Smooth muscle cell (in vitro differentiated cells): ENCODE results near the gene KRT85. TPM values are rescaled to one million over a fixed set of nuclear protein-coding genes. Genes with fewer than 3 reads are reported as not detected.

Source experiments
- DNase-seq: peaks from one replicate; lab custom pipeline; 2025; ENCODE audit not compliant: unreplicated experiment; lab: John Stamatoyannopoulos, UW
- H2AFZ ChIP-seq: fragments of 200-600 bp; sonication (generic); 2 replicates; pipeline ENCODE4 v1.6.0; 2016; ENCODE audit warnings: antibody characterized with exemption, low read depth, mild to moderate bottlenecking
- H3F3A ChIP-seq: fragments of 200-600 bp; sonication (generic); 2 replicates; pipeline ENCODE4 v1.6.0; 2017; ENCODE audit warnings: antibody characterized with exemption, low read depth
- H3K27ac ChIP-seq: fragments of 200-600 bp; sonication (generic); 2 replicates; pipeline ENCODE4 v1.5.1; 2016; ENCODE audit warnings: low read depth, mild to moderate bottlenecking
- H3K27me3 ChIP-seq: fragments of 200-600 bp; sonication (generic); 2 replicates; pipeline ENCODE4 v1.6.1; 2016; ENCODE audit warnings: low read depth, mild to moderate bottlenecking
- H3K36me3 ChIP-seq: fragments of 200-600 bp; sonication (generic); 2 replicates; pipeline ENCODE4 v1.5.1; 2016; ENCODE audit warnings: low read depth
- H3K4me1 ChIP-seq: fragments of 200-600 bp; sonication (generic); 2 replicates; pipeline ENCODE4 v1.5.1; 2016; ENCODE audit warnings: low read depth
- H3K4me2 ChIP-seq: fragments of 200-600 bp; sonication (generic); 2 replicates; pipeline ENCODE4 v1.6.0; 2016; ENCODE audit warnings: mild to moderate bottlenecking
- H3K4me3 ChIP-seq: fragments of 200-600 bp; sonication (generic); 2 replicates; pipeline ENCODE4 v1.5.1; 2016; ENCODE audit warnings: mild to moderate bottlenecking
- H3K79me2 ChIP-seq: fragments of 200-600 bp; sonication (generic); 2 replicates; pipeline ENCODE4 v1.6.0; 2016; ENCODE audit warnings: low read depth, mild to moderate bottlenecking
- H3K9ac ChIP-seq: fragments of 200-600 bp; sonication (generic); 2 replicates; pipeline ENCODE4 v1.6.0; 2016; ENCODE audit warnings: low read depth
- H3K9me3 ChIP-seq: fragments of 200-600 bp; sonication (generic); replicated peaks from 2 replicates; pipeline ENCODE4 v1.5.1; 2016; ENCODE audit warnings: low read depth
- H4K20me1 ChIP-seq: fragments of 200-600 bp; sonication (generic); 2 replicates; pipeline ENCODE4 v1.6.0; 2016; ENCODE audit warnings: low read depth
- WGBS: methylation state at CpG from one replicate; pipeline ENCODE4 v1.1.7; 2016; ENCODE audit warnings: low lambda C conversion rate; 5-methylcytosine and 5-hydroxymethylcytosine counted together
- polyA plus RNA-seq: library from polyadenylated mRNA; unstranded; fragments of >200 nt; fragmentation: Nextera tagmentation; extraction: Ambion mirVana; gene quantifications from 2 replicates; pipeline ENCODE4 v1.2.1, GENCODE V29; 2016
- total RNA-seq: library from RNA; depleted of rRNA; stranded (reverse); fragments of >200 nt; gene quantifications from 2 replicates; pipeline ENCODE4 v1.2.3, GENCODE V29; 2014
- TF ChIP-seq, protein P1 (sequence below): fragments of 200-600 bp; sonication (generic); IDR thresholded peaks from 2 replicates; pipeline ENCODE4 v1.5.1; 2017; ENCODE audit warnings: borderline replicate concordance, mild to moderate bottlenecking, antibody characterized with exemption; ENCODE audit not compliant: insufficient read depth, poor library complexity, severe bottlenecking

KRT85 gene
- total and polyA plus RNA-seq, 2 experiments from 2014 or later, result not detected

DNA sequence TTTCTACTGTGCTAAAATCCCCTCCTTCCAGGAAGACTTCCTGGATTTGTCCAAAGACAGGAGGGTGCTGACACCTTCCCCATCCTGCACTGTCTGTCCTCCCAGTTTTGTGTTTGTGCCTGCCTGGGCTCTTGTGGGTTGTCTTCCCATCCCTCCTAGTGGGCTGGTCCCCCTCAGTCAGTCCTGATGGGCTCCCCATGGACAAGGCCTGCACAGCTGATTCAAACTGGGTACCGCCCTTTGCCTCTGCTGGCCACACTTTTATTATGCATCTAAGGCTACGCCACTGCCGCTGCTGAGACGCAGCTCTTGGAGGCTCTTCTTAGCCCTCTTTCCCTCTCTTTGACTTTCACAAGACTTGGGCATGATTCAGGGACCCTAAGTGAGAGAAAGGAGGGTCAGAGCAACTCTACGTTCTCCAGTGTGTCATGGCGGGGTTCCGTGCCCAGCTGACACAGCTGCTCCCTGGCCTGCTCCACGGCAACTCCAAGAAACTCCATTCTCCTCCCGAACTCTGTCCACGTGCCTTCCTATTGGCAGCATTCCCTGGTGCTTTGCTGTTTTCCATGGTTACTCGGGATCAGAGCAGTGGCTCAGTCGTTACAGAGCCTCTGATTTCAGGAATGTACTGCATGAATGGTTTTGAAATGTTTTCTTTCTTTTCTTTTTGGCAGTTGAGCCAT is 3.8 kb upstream of the KRT85 start:
- Histone ChIP-seq H3K27me3 (peaks cover 28% of the 10 kb centered on the region), H3K27ac (no peak overlapping the region), H3K4me1 (no peaks in the 10 kb centered on the region), H3F3A (no peaks in the 10 kb centered on the region), H3K9me3 (peaks cover 4% of the 10 kb centered on the region), H4K20me1 (no peaks in the 10 kb centered on the region), H3K36me3 (no peaks in the 10 kb centered on the region), H3K4me2 (no peak overlapping the region), H3K9ac (no peak overlapping the region), H2AFZ (no peak overlapping the region), H3K79me2 (no peaks in the 10 kb centered on the region), H3K4me3 (no peak overlapping the region)
- 85% methylated on average over 12 of the region's 12 CpGs for WGBS
- no peak for DNase-seq
- TF ChIP-seq, protein P1, sequence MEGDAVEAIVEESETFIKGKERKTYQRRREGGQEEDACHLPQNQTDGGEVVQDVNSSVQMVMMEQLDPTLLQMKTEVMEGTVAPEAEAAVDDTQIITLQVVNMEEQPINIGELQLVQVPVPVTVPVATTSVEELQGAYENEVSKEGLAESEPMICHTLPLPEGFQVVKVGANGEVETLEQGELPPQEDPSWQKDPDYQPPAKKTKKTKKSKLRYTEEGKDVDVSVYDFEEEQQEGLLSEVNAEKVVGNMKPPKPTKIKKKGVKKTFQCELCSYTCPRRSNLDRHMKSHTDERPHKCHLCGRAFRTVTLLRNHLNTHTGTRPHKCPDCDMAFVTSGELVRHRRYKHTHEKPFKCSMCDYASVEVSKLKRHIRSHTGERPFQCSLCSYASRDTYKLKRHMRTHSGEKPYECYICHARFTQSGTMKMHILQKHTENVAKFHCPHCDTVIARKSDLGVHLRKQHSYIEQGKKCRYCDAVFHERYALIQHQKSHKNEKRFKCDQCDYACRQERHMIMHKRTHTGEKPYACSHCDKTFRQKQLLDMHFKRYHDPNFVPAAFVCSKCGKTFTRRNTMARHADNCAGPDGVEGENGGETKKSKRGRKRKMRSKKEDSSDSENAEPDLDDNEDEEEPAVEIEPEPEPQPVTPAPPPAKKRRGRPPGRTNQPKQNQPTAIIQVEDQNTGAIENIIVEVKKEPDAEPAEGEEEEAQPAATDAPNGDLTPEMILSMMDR, result no peak

DNA sequence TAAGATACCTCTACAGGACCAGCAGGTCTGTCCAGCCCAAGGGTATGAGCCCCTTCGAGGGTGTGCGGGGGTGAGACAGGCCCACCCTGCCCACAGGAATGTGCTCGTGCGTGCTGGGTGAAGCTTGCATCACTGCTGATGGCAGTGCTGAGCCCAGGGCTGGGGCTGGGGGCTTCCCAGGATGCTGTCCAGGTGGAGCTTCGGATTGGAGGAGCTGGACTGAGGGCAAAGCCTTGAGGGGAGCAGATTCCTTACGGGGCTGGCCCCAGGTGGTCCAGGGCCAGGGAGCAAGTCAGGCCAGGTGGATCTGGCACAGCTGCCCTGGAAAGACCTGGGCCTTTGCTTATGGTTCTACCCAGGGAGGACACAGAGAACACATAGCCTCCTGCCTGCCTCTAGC is 2.5 kb upstream of the KRT85 start:
- Histone ChIP-seq H3K4me2 (no peak overlapping the region), H3K4me3 (no peak overlapping the region), H3K9me3 (peaks cover 4% of the 10 kb centered on the region), H3F3A (no peaks in the 10 kb centered on the region), H3K9ac (no peak overlapping the region), H4K20me1 (no peaks in the 10 kb centered on the region), H3K27me3 (peaks cover 28% of the 10 kb centered on the region), H3K4me1 (no peaks in the 10 kb centered on the region), H3K36me3 (no peaks in the 10 kb centered on the region), H2AFZ (no peak overlapping the region), H3K27ac (no peak overlapping the region), H3K79me2 (no peaks in the 10 kb centered on the region)
- TF ChIP-seq, protein P1, result no peak
- no peak for DNase-seq
- WGBS, result 76% methylated on average over 6 of the region's 6 CpGs

DNA sequence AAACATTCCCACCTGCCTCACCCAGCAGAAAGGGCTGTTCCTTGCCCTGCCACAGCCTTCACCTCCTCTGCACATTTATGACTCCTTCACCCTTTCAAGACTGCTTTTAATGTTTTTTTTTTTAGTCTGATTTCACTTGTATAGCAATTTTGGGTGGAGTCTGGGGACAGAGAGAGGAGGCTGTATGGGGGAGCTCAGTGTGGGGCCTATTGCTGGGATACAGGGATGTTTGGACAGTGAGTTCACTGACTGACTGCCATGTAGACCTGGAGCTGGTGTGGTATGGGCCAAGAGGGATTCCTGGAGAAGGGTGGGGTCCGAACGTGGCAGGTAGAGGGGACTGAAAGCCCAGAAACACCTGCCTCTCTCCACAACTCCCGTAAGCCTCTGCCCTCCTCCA is 1.9 kb upstream of the KRT85 start:
- Histone ChIP-seq H3K36me3 (no peaks in the 10 kb centered on the region), H3K9ac (no peak overlapping the region), H3K4me1 (no peaks in the 10 kb centered on the region), H3K4me2 (no peak overlapping the region), H3K4me3 (no peak overlapping the region), H4K20me1 (no peaks in the 10 kb centered on the region), H3K27me3 (peaks cover 28% of the 10 kb centered on the region), H3K9me3 (peaks cover under 1% of the 10 kb centered on the region), H3K27ac (no peak overlapping the region), H2AFZ (no peak overlapping the region), H3F3A (no peaks in the 10 kb centered on the region), H3K79me2 (no peaks in the 10 kb centered on the region)
- WGBS, result 57% methylated on average over 3 of the region's 3 CpGs
- TF ChIP-seq, protein P1, result no peak
- DNase-seq, result no peak

DNA sequence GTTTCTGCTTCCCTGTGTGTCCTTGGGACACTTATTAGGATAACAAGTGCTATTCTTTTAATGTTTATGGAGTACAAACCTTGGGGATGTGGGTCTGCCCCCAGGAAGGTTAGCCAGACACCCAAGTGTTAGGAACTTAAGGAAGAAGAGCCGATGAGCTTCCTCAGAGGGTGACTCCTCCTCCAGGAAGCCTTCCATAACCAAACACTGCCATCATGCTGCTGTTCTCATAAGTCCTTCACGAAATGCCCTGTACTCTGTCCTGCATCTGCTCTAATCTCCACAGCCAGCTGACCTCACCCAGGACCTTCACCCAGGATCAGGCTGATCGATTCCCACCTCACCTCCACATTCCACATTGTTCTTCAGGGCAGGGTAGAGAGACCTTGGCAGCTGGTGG is 1.2 kb upstream of the KRT85 start:
- WGBS, result 66% methylated on average over 3 of the region's 3 CpGs
- Histone ChIP-seq H3K36me3 (no peaks in the 10 kb centered on the region), H3K9ac (no peak overlapping the region), H3K4me2 (no peak overlapping the region), H3F3A (no peaks in the 10 kb centered on the region), H3K79me2 (no peaks in the 10 kb centered on the region), H2AFZ (no peak overlapping the region), H3K4me3 (no peak overlapping the region), H3K27ac (no peak overlapping the region), H3K4me1 (no peaks in the 10 kb centered on the region), H4K20me1 (no peaks in the 10 kb centered on the region), H3K27me3 (peaks cover 33% of the 10 kb centered on the region), H3K9me3 (no peaks in the 10 kb centered on the region)
- TF ChIP-seq, protein P1, result no peak
- no peak for DNase-seq
